Activated CD4-positive, alpha-beta T cell treated with anti-CD3 and anti-CD28 coated beads, Interleukin-2, amount 50 U/mL, for 1 hour (primary cell): ENCODE results near the gene POLR2A.
"Not testable (repeated sequence)": the region's sequence is repeated elsewhere in the genome, so short reads cannot be mapped to it uniquely, and the experiment has no call there.

ENCODE experiments used
- DNase-seq: peaks from one replicate; pipeline ENCODE4 v3.0.0-alpha.2; 2020

Gene POLR2A

GRCh38 chr17:7460850-7461660 lies 23.1 kb upstream of the POLR2A start:
- DNase-seq, result no peak

- DNase-seq, result no peak
Measured at GRCh38 chr17:7462474-7463371, 21.4 kb upstream of the POLR2A start.

GRCh38 chr17:7463372-7463846 lies 20.8 kb upstream of the POLR2A start:
- DNase-seq, result no peak

DNA sequence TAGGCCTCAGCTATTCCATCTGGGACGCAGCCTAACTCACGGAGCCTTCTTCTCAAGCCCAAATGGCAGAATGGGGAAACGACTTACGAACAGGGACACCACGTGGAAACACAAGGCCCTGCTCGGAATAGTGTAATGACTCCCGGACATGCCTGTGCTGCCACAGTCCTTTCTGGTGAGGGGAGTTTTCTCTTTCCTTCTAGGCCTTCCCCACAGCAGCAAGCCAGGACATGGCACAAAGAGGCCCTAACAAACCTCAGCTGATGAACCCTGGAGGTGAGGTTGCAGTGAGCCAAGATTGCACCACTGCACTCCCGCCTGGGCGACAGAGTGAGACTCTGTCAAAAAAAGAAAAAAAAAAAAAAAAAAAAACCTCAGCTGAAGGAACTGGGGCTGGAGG lies 20.1 kb upstream of the POLR2A start:
- DNase-seq, result no peak

- DNase-seq, result no peak
Measured at GRCh38 chr17:7465597-7466275, 18.4 kb upstream of the POLR2A start.

DNA sequence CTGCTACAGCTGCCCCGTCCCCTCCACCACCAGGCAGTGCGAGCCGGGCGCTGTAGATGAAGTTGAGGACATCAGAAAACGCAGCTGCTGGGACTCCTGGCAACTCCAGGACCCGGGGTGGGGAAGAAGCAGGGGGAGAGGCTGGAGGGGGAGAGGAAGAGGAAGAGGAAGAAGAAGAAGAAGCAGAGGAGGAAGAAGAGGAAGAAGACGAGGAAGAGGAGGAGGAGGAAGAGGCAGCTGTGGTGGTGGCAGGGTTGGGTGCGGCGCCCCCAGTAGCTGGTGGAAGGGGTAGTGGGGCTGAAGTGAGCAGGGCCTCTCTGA lies 17.9 kb upstream of the POLR2A start:
- no peak for DNase-seq

DNA sequence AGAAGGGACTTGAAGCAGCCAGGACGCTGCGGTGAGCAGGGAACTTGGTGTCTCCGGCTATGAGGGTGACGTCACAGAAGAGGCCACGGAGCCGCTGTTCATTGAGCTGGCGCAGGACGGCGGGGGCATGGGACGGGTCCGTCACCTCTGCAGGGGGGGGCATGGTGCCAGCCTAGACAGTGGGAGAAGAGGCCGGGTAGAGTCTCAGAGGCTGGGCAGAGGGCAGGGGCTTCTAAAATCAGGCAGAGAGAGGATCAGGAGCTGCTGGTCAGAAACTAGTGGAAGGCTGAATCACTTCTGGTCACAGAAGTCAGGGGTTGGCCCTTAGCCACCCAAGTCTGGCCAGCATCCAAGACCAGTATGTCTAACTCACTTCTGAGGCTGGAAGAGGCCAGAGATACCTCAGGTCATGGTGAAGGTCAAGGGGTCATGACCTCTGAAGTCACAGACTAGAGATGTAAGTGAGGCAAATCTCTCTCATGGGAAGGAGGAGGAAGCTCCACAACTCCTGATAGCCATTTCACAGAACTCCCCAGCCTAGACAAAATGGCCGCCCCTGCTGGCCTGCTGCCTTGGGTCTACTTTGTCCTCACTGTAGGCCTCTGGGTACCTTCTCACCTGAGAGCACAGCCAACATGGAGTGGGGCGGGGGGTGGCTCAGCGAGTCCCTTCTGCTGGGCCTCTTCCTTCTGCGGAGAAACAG lies 17.4 kb upstream of the POLR2A start:
- no peak for DNase-seq

- DNase-seq, result no peak
Measured at GRCh38 chr17:7467498-7467897, 16.7 kb upstream of the POLR2A start.

- DNase-seq, result no peak
Measured at GRCh38 chr17:7468290-7468689, 15.9 kb upstream of the POLR2A start.

- DNase-seq, result no peak
Measured at GRCh38 chr17:7468804-7469389, 15.3 kb upstream of the POLR2A start.

DNA sequence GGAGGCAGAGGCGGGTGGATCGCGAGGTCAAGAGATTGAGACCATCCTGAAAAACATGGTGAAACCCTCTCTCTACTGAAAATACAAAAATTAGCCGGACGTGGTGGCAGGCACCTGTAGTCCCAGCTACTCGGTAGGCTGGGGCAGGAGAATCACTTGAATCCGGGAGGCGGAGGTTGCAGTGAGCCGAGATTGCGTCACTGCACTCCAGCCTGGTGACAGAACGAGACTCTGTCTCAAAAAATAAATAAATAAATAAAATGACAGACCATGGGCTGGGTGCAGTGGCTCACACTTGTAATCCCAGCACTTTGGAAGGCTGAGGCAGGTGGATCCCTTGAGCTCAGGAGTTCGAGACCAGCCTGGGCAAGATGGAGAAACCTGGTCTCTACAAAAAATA lies 14.3 kb upstream of the POLR2A start:
- not testable (repeated sequence) for DNase-seq

GRCh38 chr17:7470457-7470973 lies 13.7 kb upstream of the POLR2A start:
- not testable (repeated sequence) for DNase-seq

DNA sequence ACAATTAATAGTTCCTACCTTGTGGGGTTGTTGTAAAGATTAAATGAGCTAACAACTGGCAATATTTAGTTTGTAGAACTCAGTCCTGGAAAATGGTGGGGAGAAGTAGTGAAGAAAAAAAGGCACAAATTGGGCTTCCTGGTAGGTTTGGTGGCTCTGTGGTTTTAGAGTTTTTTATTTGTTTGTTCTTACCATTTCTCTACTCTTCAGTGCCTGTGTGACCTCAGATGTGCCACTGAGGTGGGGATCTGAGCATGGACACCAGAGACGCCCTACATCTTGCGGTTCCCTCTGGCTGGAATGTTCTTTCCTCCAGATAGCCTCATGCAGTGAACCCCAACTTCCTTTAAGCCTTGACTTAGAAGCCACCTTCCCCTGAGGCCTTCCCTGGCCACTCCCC lies 12.4 kb upstream of the POLR2A start:
- DNase-seq, result no peak

DNA sequence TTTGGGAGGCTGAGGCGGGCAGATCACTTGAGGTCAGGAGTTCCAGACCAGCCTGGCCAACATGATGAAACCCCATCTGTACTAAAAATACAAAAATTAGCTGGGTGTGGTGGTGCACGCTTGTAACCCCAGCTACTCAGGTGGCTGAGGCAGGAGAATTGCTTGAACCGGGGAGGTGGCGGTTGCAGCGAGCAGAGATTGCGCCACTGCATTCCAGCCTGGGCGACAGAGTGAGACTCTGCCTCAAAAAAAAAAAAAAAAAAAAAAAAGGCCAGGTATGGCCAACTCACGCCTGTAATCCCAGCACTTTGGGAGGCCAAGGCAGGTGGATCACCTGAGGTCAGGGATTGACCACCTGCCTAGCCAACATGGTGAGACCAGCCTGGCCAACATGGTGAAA lies 9.4 kb upstream of the POLR2A start:
- not testable (repeated sequence) for DNase-seq

- no peak for DNase-seq
Measured at GRCh38 chr17:7475764-7476422, 8.3 kb upstream of the POLR2A start.

- DNase-seq, result no peak
Measured at GRCh38 chr17:7476494-7476893, 7.7 kb upstream of the POLR2A start.

GRCh38 chr17:7476951-7477350 lies 7.2 kb upstream of the POLR2A start:
- DNase-seq, result no peak

GRCh38 chr17:7477392-7478275 lies 6.5 kb upstream of the POLR2A start:
- peak; percentile 37 for DNase-seq

DNA sequence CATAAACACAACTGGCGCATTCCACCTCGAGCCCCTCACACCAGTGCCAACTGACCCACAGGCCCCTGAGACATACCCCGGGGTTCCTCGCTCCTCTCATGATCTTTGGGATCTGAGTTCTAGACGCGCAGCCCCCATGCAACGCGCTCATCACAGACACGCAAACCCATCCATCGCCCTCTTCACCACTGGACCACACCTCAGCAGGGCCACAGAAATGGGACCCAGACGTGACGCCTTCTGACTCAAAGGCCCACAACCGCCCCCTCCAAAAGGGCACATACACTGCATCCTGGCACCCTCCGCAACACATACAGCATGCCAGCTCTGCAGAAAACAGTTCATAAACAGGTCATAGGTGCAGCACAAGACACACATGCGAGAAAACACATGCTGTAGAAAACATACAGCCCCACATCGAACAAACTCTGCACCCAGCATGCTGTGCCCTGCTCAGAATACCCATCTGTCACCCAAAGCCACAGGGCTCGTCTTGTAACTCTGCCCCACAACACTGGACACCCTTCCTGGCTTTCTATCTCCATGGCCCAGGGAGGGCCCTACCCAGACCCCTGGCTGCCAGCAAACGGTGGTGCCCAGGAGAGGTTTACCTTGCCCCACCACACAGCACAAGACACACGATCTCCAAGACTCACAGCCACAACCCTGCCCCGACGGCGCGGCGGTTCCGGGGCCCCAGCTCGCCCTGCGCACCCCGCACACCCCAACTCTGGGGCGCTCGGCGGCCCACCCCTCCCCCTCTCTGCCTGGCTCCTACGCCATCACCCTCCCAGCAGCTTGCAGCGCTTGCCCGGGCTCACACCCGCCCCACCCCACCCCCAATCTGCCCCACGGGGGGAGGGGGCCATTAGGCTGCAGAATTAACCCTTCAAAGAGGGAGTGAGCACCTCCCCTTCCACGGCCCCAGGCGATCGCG lies 5.6 kb upstream of the POLR2A start:
- peak; percentile 74 for DNase-seq
